ENCODE results near the gene SLC25A20.

- TF ChIP-seq, protein P1, sequence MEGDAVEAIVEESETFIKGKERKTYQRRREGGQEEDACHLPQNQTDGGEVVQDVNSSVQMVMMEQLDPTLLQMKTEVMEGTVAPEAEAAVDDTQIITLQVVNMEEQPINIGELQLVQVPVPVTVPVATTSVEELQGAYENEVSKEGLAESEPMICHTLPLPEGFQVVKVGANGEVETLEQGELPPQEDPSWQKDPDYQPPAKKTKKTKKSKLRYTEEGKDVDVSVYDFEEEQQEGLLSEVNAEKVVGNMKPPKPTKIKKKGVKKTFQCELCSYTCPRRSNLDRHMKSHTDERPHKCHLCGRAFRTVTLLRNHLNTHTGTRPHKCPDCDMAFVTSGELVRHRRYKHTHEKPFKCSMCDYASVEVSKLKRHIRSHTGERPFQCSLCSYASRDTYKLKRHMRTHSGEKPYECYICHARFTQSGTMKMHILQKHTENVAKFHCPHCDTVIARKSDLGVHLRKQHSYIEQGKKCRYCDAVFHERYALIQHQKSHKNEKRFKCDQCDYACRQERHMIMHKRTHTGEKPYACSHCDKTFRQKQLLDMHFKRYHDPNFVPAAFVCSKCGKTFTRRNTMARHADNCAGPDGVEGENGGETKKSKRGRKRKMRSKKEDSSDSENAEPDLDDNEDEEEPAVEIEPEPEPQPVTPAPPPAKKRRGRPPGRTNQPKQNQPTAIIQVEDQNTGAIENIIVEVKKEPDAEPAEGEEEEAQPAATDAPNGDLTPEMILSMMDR (IDR thresholded peaks at IDR 0.05): no peak
- no peak for TF ChIP-seq POLR2AphosphoS5 (IDR thresholded peaks at IDR 0.05)
- TF ChIP-seq POLR2A (IDR thresholded peaks at IDR 0.05): no peak
Observed at GRCh38 chr3:48935530-48935929, 36.8 kb upstream of the SLC25A20 start.
